Measurements from ENCODE around the gene RANBP17.
"Not testable (repeated sequence)": the region's sequence is repeated elsewhere in the genome, so short reads cannot be mapped to it uniquely, and the experiment has no call there.

RANBP17 gene

GRCh38 chr5:171162165-171162564 is 300.3 kb downstream of the RANBP17 start:
- DNase-seq, result no peak

DNA sequence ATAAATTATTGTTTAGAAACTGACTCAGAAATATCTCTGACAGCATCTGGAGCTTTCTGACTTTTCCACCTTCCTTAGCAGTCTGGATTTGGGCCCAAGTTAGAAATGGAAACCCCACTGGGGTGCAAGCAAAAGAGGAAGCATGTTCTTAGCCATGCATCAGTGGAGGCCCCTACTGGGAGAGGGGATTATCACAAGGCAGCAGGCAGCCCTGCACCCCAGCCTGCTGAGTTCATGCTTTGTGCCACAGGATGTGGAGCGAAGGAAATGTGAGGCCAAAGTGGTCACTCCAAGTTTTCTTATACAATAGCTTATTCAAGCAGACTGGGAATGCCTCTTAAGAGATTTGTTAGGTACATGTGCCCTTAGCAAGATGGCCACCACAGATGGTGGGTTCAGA is 300.8 kb downstream of the RANBP17 start:
- no peak for DNase-seq

DNA sequence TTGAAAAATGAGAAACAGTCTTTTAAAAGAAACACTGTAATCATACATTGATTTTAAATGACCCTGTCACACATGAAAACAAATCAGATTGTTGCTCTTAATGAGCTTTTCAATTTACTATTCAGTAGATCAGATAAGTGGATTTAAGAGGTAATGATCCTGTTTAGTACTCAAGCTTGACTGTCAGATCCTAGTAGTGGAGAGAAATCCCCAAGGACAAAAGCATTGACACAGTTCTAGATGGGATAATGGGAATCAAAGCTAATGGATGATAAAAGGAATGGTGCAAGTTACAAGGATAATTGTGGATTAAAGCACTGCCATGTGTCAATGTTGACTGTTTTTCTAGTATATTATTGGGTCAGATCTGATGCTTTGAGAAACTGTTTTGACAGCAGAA is 304.9 kb downstream of the RANBP17 start:
- DNase-seq, result no peak

DNA sequence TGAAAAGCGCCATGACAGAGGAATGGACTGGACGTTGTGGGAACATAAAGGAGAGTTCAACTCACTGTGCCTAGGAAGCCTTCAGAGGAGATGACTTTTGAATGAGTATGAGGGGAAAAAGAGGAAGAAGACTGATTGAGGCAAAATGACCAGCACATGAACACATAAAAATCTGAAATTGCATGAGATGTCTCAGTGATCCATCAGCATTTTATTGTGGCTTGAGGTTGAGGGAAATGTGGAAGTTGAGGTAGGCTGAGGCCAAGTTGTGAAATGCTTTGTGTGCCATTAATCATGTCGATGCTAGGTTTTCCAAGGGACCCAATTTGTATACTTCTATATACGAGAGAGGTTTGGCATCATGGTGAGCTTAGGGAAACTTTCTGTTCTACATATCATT is 306.4 kb downstream of the RANBP17 start:
- DNase-seq, result no peak

DNA sequence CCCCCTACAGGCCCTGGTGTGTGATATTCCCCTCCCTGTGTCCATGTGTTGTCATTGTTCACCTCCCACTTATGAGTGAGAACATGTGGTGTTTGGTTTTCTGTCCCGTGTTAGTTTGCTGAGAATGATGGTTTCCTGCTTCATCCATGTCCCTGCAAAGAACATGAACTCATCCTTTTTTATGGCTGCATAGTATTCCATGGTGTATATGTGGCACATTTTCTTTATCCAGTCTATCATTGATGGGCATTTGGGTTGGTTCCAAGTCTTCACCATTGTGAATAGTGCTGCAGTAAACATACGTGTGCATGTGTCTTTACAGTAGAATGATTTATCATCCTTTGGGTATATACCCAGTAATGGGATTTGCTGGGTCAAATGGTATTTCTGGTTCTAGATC is 313.1 kb downstream of the RANBP17 start:
- DNase-seq, result not testable (repeated sequence)

GRCh38 chr5:171175746-171176145 is 313.9 kb downstream of the RANBP17 start:
- DNase-seq, result no peak

- DNase-seq, result not testable (repeated sequence)
Observed at GRCh38 chr5:171178190-171178589, 316.4 kb downstream of the RANBP17 start.

- no peak for DNase-seq
Observed at GRCh38 chr5:171188016-171188415, 326.2 kb downstream of the RANBP17 start.

GRCh38 chr5:171189442-171189841 is 327.6 kb downstream of the RANBP17 start:
- no peak for DNase-seq

GRCh38 chr5:171192111-171192510 is 330.3 kb downstream of the RANBP17 start:
- DNase-seq, result no peak

DNA sequence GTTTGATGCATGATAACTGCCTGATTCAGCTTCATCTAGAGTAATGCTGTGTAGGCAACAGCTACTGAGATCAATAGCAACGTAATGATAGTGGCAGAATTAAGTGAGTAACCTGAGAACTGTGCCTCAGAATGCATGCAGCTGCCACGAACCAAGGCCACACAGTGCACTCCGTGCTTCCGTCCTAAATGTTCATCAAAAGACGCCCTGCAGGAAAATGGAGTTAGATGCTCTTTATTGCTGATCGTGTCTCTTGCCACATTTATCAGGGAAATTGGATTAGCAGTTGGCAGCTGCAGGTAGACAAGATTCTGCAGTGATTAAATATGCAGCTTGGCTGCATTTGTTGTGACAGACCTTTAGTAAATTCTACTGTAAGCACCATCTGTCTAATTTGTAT is 339.5 kb downstream of the RANBP17 start:
- peak; percentile 2 for DNase-seq

- no peak for DNase-seq
Observed at GRCh38 chr5:171205375-171205774, 343.6 kb downstream of the RANBP17 start.

DNA sequence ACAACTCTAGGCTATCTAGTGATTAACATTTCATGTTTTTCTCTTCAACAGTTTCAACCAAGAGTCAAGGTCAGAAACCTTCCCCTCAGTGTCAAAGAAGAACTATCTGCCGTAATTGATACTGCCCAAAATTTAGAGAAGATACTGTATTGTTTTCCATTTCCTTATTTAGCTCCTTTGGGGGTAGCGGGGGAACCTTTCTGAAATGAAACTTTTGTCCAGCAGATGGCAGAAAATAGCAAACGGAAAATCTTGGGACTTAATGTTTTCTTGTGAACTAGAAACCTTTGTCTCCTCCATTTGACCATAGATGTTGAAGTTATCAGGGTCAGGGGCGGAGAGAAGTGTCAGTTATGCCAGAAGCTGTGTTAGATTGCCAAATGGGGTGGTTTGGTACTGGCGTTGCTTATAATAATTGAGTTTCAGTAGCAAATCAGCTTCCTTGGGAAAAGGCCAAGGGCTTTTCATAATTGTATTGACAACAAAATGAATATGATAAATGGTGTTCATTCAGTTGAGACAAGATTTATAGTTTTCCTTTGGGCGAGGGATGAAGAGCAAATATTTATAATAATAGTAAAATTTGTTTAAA is 345.5 kb downstream of the RANBP17 start:
- no peak for DNase-seq

DNA sequence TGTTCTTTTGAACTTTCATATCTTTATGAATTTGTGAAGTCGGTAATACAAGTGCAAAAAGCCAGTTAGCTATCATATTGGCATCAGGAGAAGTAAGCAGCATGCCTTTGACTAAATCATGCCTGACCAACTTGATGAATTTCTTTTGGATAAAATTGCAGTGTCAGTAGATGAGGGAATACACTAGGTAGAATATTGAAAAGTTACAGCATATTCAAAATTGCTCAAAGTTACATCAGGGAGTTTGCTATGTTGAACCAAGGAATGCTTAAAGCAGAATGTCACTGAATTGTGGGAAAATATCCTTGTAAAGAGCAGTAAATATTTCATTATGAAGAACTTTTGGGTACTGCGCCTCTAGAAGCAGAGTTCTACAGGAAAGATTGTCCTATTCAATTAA is 360.1 kb downstream of the RANBP17 start:
- DNase-seq, result no peak

DNA sequence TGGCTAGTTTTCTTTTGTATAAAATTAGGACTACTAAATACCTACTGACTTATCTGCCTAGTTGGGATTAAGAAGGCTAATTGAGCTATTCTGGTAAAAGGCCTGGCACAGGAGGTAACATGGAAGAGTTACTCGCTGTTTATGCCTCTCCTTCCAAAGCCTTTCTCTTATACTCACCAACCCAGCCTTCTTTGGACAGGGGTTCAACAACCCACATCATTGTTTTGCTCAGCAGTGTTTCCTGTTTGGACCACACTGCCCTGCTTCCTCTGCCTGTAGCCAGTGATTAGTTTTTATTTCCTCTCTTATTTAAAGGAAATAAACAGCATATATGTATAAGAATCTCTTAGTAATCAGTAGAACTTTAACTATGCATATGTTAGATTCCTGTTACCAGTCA is 362.1 kb downstream of the RANBP17 start:
- DNase-seq, result no peak

- DNase-seq, result no peak
Observed at GRCh38 chr5:171226096-171226754, 364.4 kb downstream of the RANBP17 start.

- DNase-seq, result no peak
Observed at GRCh38 chr5:171226864-171227263, 365.0 kb downstream of the RANBP17 start.

GRCh38 chr5:171236651-171237050 is 374.8 kb downstream of the RANBP17 start:
- DNase-seq, result no peak

- no peak for DNase-seq
Observed at GRCh38 chr5:171242521-171242920, 380.7 kb downstream of the RANBP17 start.

- no peak for DNase-seq
Observed at GRCh38 chr5:171246231-171246630, 384.4 kb downstream of the RANBP17 start.

GRCh38 chr5:171249460-171249859 is 387.6 kb downstream of the RANBP17 start:
- DNase-seq, result no peak

GRCh38 chr5:171250738-171251137 is 388.9 kb downstream of the RANBP17 start:
- DNase-seq, result no peak

GRCh38 chr5:171251519-171251918 is 389.7 kb downstream of the RANBP17 start:
- no peak for DNase-seq

- DNase-seq, result no peak
Observed at GRCh38 chr5:171252674-171253073, 390.9 kb downstream of the RANBP17 start.

Measured in DMS79 treated with DMSO at 0.1 percent for 48 hours (cell line).